ENCODE measurements around the gene KIAA1586.

DNA sequence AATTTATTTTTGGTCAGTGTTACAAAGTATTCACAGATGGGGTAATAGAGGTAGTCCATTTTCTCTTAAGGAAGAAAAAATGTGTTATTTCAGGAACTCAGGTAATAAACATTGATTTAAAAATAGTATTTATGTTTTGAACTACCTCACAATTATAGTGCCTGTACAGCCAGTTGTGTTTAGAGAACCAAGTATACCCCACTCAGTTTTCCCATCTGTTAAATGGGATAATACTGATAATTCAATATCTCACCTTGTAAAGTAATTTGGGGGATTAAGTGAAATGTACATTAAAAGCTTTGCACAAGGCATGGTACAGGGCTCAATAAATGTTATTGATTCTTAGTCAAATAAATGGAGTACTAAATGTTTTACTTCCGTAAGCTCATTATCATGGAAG is 48.2 kb downstream of the KIAA1586 start:
- TF ChIP-seq POLR2A (IDR thresholded peaks at IDR 0.05; ENCODE audit: low read length) = no peak
- no peak for TF ChIP-seq GATA1 (IDR thresholded peaks at IDR 0.05; ENCODE audit: low read depth, low read length)

All from erythroblast (primary cell).